ENCODE results near the gene NMB.

GRCh38 chr15:84658080-84658787 is at the start of gene NMB:
- TF ChIP-seq CTCF (IDR thresholded peaks at IDR 0.05) = peak; percentile 67 to 82 (median 75)
- no peak for TF ChIP-seq POLR2A (IDR thresholded peaks at IDR 0.05)
- TF ChIP-seq EP300 (IDR thresholded peaks at IDR 0.05) = no peak
